GM21390 (cell line): ENCODE data around the gene ITGBL1.
"Not testable (repeated sequence)": the region's sequence is repeated elsewhere in the genome, so short reads cannot be mapped to it uniquely, and the experiment has no call there.

Experiments used
- ATAC-seq: cut with Tn5 transposase; IDR thresholded peaks from one replicate; pipeline ENCODE4 v1.9.1; 2021; ENCODE audit not compliant: unreplicated experiment

ITGBL1 gene

GRCh38 chr13:101511766-101512165 is 59.3 kb downstream of the ITGBL1 start:
- no peak for ATAC-seq

GRCh38 chr13:101512650-101513049 is 60.2 kb downstream of the ITGBL1 start:
- ATAC-seq: no peak

DNA sequence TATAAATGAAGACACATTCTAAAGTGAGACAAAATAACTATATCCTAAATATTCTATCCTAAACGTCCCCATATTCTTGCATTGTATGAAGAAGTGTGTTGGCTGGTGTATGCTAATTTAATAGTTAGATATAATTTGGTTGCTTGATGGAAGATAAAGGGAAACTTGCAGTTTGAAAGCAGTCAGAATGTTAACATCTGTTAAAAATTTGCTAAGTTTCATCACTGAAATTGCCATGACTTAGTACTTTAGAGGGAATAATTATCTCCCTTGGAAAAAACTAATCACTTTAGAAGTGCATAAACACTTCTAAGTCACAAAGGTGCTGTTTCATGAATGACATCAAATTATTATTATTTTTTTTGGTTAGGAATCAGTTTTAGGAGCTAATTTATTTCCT is 61.6 kb downstream of the ITGBL1 start:
- no peak for ATAC-seq

DNA sequence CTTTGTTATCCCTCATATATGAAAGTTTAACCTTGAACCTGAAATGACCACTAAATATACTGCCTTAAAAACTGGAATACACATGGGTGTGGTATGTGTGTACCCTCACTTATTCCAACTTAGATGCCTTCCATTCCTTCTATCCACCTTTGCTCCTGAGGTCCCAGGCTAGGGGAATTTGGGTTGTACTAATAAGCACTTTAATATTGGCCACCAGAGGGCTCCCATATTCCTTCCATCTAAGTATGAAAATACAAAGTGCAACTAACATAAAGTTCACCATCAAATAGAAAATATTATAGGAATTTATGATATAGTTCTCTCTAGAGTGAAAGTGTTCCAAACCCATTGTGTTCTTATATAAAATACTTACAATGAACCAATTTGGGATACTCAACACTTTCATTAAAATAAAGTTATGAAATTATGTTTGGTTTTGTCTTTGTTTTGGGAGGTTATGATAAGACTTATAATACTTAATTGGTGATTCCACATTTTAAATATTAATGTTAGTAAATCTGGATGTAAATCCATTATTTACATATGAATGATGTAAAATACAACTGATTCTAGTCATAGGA is 62.3 kb downstream of the ITGBL1 start:
- peak; percentile 59 for ATAC-seq

GRCh38 chr13:101515504-101515903 is 63.0 kb downstream of the ITGBL1 start:
- no peak for ATAC-seq

GRCh38 chr13:101516262-101516661 is 63.8 kb downstream of the ITGBL1 start:
- no peak for ATAC-seq

DNA sequence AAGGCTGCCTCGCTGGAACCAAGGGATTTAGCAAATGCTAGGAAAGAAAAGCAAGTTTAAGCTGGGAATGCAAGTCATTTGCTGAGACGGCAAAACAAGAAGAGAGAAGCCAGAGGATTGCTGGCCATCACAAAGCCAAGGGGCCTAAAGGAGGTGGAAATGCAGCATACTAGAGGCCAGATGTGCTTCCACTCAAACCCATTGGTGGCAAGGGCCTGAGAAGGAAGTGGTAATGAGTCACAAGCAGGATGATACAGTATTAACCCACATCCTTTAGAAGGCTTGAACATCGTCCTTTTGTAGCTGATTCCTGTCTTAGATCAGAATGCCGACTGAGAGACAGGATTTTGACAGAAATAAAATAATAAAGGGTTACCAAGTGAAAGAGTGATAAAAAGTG is 68.2 kb downstream of the ITGBL1 start:
- peak; percentile 58 for ATAC-seq

GRCh38 chr13:101521371-101521770 is 68.9 kb downstream of the ITGBL1 start:
- no peak for ATAC-seq

DNA sequence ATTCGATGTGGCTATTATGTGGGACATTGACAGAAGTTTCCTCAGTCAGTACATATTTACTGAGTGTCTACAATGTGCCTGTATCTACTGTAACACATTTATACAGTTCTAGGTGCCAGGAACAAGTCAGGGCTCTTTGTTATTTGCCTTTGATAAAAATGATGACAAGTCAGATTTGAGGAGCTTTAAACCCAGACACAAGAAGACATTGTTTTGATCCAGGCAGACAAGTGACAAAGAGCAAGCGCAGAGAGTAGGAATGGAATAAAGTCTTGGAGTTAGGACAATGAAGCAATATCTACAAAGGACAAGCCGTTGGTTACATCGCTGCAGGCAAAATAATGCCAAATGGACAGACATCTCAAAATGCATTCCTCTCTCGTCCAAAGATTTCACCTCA is 70.1 kb downstream of the ITGBL1 start:
- ATAC-seq: no peak

DNA sequence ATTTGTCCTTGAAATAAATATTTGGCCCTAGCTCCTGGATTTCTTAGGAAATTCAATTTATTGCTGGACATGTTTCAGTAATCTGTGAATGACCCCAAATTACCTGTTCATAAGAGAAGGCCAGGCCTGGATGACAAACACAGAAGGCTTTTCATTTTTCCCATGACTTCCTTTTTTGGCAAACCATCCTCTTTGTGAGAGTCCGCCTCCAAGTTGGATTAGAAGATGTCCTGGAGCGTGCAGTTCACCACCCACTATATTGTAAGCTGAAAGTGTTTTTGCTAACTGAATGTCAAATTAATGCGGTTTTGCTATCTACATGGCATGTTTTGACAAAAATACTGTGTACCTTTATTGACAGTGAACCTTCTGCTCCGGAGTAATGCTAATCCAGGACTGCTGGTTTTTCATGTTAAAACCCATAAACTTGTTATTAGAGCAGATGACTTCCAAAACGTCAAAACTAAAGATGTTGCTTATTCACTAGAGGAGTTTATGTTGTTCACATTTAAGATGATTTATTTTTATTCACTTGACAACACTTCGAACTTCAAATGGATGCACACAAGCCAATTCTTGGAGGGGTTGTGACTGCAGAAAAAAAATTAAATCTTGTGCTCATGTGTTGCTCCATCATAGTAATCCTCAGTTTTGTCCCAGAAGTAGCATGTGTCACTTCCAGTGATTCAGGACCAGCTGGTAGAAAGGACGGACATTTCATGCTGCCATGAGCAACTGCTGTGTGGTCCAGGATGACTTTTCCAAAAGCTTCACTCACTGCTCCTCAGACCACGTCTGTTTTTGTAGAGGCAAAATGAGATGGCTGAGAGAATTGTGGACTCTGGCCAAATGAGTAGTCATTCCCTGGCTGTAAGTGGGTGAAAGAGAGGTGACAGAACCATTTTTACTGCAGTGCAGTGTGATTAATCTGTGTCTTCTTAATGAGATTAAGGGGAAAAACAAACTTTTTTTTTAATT is 71.0 kb downstream of the ITGBL1 start:
- no peak for ATAC-seq

DNA sequence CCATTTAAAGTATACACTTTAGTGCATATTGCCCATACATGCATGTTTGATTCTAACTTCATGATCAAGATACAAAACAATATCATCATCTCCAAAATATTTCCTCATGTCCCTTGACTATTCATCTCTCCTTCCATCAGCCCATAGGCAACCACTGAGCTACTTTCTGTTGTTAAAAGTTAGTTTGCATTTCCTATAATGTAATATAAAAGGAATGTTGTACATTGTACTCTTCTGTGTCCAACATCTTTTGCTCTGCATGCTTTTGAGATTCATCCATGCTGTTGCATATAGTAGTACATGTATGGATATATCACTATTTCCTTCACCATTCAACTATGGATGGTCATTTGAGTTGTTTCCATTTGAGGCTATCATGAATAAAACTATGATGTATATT is 74.7 kb downstream of the ITGBL1 start:
- ATAC-seq: no peak

DNA sequence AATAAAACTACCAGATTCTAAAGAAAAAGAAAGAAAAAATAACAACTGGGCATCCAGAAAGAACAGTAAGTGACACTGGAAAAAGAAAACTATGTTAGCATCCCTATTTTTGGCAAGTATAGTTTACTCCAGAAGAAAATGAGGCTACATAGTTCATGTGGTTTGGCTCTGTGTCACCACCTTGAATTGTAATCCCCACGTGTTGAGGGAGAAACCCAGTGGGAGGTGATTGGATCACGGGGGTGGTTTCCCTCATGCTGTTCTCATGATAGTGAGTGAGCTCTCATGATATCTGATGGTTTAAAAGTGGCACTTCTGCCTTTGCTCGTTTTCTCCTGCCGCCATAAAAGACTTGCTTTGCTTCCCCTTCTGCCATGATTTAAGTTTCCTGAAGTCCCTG is 76.9 kb downstream of the ITGBL1 start:
- no peak for ATAC-seq

GRCh38 chr13:101530293-101530692 is 77.8 kb downstream of the ITGBL1 start:
- no peak for ATAC-seq

DNA sequence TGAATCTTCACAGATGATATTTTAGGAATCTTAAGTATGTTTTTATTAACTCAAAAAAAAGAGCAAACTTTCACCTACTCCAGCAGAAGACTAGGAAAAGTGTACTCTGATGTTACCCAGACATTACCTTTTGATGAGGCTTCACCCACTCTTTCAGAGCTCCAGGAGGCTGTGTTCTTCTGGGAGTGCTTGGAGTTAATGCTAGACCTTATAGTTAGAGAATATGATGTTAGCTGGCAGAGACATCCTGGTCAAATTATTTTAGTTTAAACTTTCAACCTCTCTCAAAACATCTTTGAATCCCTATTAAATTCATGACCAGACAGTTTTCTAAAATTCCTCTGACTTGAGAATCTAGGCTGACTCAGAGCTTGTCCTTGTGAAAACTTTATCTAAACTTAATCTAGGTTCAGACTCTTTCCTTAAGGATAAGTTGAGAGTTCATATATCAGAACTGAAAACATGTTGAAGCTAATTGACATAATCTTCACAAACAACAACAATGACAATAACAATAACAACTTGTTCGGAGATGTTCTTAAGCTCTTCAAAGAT is 82.8 kb downstream of the ITGBL1 start:
- ATAC-seq: no peak

GRCh38 chr13:101536079-101536478 is 83.6 kb downstream of the ITGBL1 start:
- no peak for ATAC-seq

DNA sequence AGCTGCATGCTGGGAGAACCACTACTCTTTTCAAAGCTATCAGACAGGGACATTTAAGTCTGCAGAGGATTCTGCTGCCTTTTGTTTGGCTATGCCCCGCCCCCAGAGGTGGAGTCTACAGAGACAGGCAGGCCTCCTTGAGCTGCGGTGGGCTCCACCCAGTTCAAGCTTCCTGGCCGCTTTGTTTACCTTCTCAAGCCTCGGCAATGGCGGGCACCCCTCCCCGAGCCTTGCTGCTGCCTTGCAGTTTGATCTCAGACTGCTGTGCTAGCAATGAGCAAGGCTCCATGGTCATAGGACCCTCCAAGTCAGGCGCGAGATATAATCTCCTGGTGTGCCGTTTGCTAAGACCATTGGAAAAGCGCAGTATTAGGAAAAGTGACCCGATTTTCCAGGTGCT is 92.1 kb downstream of the ITGBL1 start:
- ATAC-seq: not testable (repeated sequence)

DNA sequence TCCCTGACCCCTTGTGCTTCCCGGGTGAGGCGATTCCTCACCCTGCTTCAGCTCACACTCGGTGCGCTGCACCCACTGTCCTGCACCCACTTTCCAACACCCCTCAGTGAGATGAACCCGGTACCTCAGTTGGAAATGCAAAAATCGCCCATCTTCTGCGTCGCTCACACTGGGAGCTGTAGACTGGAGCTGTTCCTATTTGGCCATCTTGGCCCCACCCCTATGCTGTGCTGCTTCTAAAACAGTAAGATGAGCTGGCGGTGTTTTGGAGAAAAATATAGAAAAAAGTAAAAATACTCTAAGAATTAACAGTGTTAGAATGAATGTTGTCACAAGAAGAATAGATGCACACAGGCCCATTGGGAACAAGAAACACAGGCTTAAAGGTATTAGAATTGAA is 92.5 kb downstream of the ITGBL1 start:
- no peak for ATAC-seq

DNA sequence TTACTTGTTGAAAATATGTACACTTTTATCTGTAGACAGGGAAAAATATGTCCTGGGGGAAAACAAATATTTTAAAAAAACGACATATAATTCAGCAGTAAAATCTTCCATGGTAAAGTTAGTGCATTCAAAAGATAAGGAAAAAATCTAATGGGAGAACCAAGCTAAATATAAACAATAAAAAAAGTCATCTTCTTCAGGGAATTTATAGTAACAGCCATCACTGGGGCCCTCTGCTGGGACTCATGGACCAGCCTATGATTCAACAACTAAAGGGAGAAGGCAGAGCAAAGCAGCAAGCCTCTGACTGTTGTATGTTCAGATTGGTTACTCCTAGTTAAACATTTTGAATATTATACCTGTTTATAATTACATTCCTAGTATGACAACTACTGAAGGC is 93.0 kb downstream of the ITGBL1 start:
- no peak for ATAC-seq

GRCh38 chr13:101552286-101552685 is 99.8 kb downstream of the ITGBL1 start:
- no peak for ATAC-seq

GRCh38 chr13:101552786-101553185 is 100.3 kb downstream of the ITGBL1 start:
- ATAC-seq: no peak

DNA sequence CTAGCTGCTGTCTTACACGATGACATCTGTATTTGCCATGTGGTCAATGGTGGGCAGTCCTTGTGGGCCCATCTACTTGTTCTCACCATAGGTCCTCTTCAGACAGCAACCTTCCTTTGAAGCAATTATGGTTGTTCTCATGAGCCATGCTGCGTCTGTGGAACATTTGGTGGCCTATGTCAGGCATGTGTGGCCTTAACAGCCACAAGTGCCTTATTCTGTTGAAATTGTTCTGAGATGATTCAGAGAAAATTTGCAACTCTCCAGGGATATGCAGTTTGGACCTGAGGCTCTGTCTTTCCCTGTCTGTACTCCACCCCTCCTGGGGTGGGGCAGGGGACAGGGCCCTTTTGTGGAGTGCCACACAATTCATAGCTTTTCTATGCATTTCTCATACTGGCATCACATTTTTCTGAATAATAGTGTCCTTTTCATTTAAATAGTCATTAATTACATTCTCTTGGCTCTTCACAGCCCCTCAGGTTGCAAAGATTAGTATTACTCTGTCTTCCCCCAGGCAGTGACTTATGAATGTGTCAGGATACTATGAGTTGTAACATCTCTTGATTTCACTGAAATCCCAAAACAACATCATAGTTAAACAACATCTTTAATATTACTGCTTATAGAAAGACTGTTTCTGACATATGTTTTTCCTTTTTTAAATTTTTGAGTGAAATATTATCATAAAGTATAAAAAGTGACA is 102.1 kb downstream of the ITGBL1 start:
- ATAC-seq: no peak

DNA sequence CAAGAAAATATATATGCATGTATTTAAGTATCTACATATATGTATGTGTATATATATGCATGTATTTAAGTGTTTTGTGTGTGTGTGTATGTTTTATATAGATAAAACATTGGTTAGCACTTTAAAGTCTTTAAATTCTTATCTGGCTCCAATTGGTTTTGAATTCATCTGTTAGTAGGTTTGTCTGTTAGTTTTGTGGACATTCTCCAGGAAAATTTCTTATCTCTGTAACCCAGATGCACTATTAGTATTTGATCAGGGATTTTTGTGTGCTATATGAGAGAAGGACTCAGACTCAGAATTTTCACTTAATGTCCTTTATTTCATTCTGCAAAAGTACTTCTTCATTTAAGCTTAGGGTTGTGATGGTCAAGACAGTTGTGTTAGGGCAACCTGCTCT is 103.1 kb downstream of the ITGBL1 start:
- no peak for ATAC-seq
